HepG2 (cell line): ENCODE measurements around the gene DPM1. TPM values are rescaled to one million over a fixed set of nuclear protein-coding genes. Genes with fewer than 3 reads are reported as not detected.
A peak's percentile ranks its signal among the peaks of the same experiment; 100 is the strongest.

Experiments used
- AGO2 ChIP-seq: fragments of 200-400 bp; formaldehyde crosslinking; optimal IDR thresholded peaks from 2 replicates; pipeline ENCODE3; 2017; ENCODE audit warnings: mild to moderate bottlenecking, low read depth, low read length, moderate library complexity
- AKAP8 ChIP-seq: sonication (generic); formaldehyde crosslinking; IDR thresholded peaks from 2 replicates; pipeline ENCODE4 v1.5.1; 2020; ENCODE audit warnings: mild to moderate bottlenecking, missing genetic modification reagents
- ATF7 ChIP-seq, 2 experiments: fragments of 450-650 bp in 1 of 2; sonication (generic) in 1 of 2; formaldehyde crosslinking in 1 of 2; IDR thresholded peaks; 2 replicates each; pipeline versions ENCODE4 v1.4.0 to v1.6.1; 2016 to 2020; ENCODE audit warnings: antibody characterized with exemption in 1 of 2, mild to moderate bottlenecking in 1 of 2, missing genetic modification reagents in 1 of 2
- FOSL2 ChIP-seq: sonication (generic); formaldehyde crosslinking; IDR thresholded peaks from 2 replicates; pipeline ENCODE4 v1.4.0; 2020; ENCODE audit warnings: missing genetic modification reagents
- HHEX ChIP-seq: IDR thresholded peaks from 2 replicates; pipeline ENCODE4 v1.6.1; 2016; ENCODE audit warnings: control low read depth
- KLF15 ChIP-seq: sonication (generic); formaldehyde crosslinking; IDR thresholded peaks from 2 replicates; pipeline ENCODE4 v1.8.1; 2023; ENCODE audit warnings: borderline replicate concordance, mild to moderate bottlenecking, inconsistent platforms, missing genetic modification reagents, mixed read lengths
- MBD4 ChIP-seq: IDR thresholded peaks from 2 replicates; pipeline ENCODE4 v1.6.1; 2012; ENCODE audit warnings: low read length, inconsistent platforms, borderline replicate concordance
- MXD4 ChIP-seq: IDR thresholded peaks from 2 replicates; pipeline ENCODE4 v1.6.1; 2016; ENCODE audit warnings: mild to moderate bottlenecking, missing biosample characterization, missing genetic modification reagents
- RBM39 ChIP-seq: fragments of 200-400 bp; formaldehyde crosslinking; IDR thresholded peaks from one replicate; pipeline ENCODE4 v1.6.1; 2018; ENCODE audit warnings: antibody characterized with exemption, mild to moderate bottlenecking, low read depth, low read length; ENCODE audit not compliant: poor library complexity, severe bottlenecking
- ZKSCAN1 ChIP-seq: fragments of 150-350 bp; IDR thresholded peaks from 2 replicates; pipeline ENCODE4 v1.6.1; 2014; ENCODE audit warnings: low read length
- ZNF367 ChIP-seq: sonication (generic); formaldehyde crosslinking; IDR thresholded peaks from 2 replicates; pipeline ENCODE4 v1.4.0; 2020; ENCODE audit warnings: missing genetic modification reagents, borderline replicate concordance
- ZNF510 ChIP-seq: sonication (generic); formaldehyde crosslinking; IDR thresholded peaks from 2 replicates; pipeline ENCODE4 v1.4.0; 2020; ENCODE audit warnings: low read depth, mild to moderate bottlenecking, missing genetic modification reagents
- polyA plus RNA-seq, 8 experiments: library from polyadenylated mRNA; depleted of rRNA in 3 of 8; stranded (reverse) in 7 of 8; unstranded in 1 of 8; fragments of >200 nt; fragmentation: Illumina TruSeq in 4 of 8; extraction: Trizol in 4 of 8; gene quantifications; 2 replicates each; pipeline versions ENCODE4 v1.2.1 to v1.2.3, GENCODE V29; 2011 to 2016; ENCODE audit warnings: low read depth in 4 of 8, missing spikeins in 1 of 8, mixed read lengths in 1 of 8; ENCODE audit not compliant: insufficient read depth in 1 of 8
- total RNA-seq, 5 experiments: library from RNA; depleted of rRNA; stranded (reverse); fragments of >200 nt; fragmentation: Illumina TruSeq; extraction: Trizol; gene quantifications; 2 replicates each; pipeline ENCODE4 v1.2.3, GENCODE V29; 2016; ENCODE audit warnings: low read depth in 1 of 5
- TF ChIP-seq, protein P1 (sequence below): sonication (generic); formaldehyde crosslinking; conservative IDR thresholded peaks from 2 replicates; pipeline ENCODE4 v1.8.1; 2023; ENCODE audit warnings: missing genetic modification reagents
- TF ChIP-seq, protein P2 (sequence below): sonication (generic); formaldehyde crosslinking; IDR thresholded peaks from 2 replicates; pipeline ENCODE4 v1.9.0; 2021; ENCODE audit warnings: missing genetic modification reagents, borderline replicate concordance
- TF ChIP-seq, protein P3 (sequence below): sonication (generic); formaldehyde crosslinking; IDR thresholded peaks from 2 replicates; pipeline ENCODE4 v1.4.0; 2020; ENCODE audit warnings: missing genetic modification reagents, low read depth, mild to moderate bottlenecking, borderline replicate concordance
- TF ChIP-seq, protein P4 (sequence below): sonication (generic); formaldehyde crosslinking; IDR thresholded peaks from 2 replicates; pipeline ENCODE4 v1.9.0; 2021; ENCODE audit warnings: missing genetic modification reagents, mild to moderate bottlenecking, borderline replicate concordance
- TF ChIP-seq, protein P5 (sequence below): sonication (generic); formaldehyde crosslinking; conservative IDR thresholded peaks from 2 replicates; pipeline ENCODE4 v1.8.0; 2022; ENCODE audit warnings: low read depth, missing genetic modification reagents

Gene DPM1
- total and polyA plus RNA-seq, 2 of the 13 experiments (the other 11 are each of a cell fraction or from before 2014, with no cell fraction given) = 83.2 to 161 TPM

DNA sequence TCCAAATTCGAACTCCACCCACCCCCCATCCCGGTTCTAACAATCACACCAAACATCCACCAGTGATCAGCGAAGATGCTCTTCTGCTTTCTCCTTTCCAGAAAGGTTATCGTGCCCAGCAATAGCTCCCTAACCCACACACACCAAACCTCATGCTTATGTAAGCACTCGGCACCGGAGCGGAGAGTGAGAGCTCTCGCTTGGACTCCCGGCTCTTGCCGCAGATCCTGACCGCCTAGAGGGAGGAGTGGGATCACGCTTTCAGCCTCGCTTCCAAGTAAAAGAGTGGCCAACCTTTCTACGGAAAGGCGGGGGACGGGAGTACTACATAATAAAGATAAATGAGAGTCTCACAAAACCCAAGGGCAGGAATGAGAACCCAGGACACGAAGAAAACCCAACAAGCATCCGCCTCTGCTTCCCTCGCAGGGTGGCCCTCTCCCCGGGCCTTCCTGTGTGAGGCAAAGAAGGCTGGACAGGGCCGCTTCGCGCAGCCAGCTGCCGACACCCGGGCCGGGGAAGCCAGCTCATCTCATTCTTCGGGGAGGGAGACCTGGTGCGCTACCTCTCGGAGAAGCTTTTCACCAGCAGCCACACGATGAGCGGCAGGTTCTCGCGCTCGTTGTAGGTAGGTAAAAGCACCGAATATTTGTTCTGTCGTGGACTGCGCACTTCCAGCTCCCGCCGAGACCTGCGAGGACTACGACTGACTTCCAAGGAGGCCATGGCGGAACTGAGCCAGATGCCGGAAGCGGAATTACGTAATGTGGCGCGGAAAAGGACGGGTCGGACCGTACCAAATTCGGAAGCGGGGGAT lies at the start of gene DPM1 (continued):
- TF ChIP-seq, protein P1, sequence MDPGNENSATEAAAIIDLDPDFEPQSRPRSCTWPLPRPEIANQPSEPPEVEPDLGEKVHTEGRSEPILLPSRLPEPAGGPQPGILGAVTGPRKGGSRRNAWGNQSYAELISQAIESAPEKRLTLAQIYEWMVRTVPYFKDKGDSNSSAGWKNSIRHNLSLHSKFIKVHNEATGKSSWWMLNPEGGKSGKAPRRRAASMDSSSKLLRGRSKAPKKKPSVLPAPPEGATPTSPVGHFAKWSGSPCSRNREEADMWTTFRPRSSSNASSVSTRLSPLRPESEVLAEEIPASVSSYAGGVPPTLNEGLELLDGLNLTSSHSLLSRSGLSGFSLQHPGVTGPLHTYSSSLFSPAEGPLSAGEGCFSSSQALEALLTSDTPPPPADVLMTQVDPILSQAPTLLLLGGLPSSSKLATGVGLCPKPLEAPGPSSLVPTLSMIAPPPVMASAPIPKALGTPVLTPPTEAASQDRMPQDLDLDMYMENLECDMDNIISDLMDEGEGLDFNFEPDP (CRISPR knock-in tag) = no peak
- peak; percentile 92 for TF ChIP-seq RBM39
- no peak for TF ChIP-seq ZNF367 (CRISPR knock-in tag)
- TF ChIP-seq, protein P2, sequence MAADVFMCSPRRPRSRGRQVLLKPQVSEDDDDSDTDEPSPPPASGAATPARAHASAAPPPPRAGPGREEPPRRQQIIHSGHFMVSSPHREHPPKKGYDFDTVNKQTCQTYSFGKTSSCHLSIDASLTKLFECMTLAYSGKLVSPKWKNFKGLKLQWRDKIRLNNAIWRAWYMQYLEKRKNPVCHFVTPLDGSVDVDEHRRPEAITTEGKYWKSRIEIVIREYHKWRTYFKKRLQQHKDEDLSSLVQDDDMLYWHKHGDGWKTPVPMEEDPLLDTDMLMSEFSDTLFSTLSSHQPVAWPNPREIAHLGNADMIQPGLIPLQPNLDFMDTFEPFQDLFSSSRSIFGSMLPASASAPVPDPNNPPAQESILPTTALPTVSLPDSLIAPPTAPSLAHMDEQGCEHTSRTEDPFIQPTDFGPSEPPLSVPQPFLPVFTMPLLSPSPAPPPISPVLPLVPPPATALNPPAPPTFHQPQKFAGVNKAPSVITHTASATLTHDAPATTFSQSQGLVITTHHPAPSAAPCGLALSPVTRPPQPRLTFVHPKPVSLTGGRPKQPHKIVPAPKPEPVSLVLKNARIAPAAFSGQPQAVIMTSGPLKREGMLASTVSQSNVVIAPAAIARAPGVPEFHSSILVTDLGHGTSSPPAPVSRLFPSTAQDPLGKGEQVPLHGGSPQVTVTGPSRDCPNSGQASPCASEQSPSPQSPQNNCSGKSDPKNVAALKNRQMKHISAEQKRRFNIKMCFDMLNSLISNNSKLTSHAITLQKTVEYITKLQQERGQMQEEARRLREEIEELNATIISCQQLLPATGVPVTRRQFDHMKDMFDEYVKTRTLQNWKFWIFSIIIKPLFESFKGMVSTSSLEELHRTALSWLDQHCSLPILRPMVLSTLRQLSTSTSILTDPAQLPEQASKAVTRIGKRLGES (CRISPR knock-in tag) = no peak
- TF ChIP-seq ZNF510 = 0 out of 2 replicates have a peak, but pooled peaks have one; percentile 39
- peak; percentile 77 for TF ChIP-seq AGO2
- TF ChIP-seq FOSL2 (CRISPR knock-in tag) = peak; percentile 50
- TF ChIP-seq MBD4 = no peak
- no peak for TF ChIP-seq HHEX (CRISPR knock-in tag)
- TF ChIP-seq, protein P3, sequence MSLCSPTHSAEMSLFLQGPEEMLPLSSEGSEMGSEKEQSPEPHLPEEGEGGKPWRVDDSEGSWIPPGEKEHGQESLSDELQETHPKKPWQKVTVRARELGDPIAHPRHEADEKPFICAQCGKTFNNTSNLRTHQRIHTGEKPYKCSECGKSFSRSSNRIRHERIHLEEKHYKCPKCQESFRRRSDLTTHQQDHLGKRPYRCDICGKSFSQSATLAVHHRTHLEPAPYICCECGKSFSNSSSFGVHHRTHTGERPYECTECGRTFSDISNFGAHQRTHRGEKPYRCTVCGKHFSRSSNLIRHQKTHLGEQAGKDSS (CRISPR knock-in tag) = peak; percentile 31; the same call in 1 of the 2 replicates
- TF ChIP-seq AKAP8 (CRISPR knock-in tag) = no peak
- TF ChIP-seq, protein P4, sequence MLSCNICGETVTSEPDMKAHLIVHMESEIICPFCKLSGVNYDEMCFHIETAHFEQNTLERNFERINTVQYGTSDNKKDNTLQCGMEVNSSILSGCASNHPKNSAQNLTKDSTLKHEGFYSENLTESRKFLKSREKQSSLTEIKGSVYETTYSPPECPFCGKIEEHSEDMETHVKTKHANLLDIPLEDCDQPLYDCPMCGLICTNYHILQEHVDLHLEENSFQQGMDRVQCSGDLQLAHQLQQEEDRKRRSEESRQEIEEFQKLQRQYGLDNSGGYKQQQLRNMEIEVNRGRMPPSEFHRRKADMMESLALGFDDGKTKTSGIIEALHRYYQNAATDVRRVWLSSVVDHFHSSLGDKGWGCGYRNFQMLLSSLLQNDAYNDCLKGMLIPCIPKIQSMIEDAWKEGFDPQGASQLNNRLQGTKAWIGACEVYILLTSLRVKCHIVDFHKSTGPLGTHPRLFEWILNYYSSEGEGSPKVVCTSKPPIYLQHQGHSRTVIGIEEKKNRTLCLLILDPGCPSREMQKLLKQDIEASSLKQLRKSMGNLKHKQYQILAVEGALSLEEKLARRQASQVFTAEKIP = no peak
- TF ChIP-seq, protein P5, sequence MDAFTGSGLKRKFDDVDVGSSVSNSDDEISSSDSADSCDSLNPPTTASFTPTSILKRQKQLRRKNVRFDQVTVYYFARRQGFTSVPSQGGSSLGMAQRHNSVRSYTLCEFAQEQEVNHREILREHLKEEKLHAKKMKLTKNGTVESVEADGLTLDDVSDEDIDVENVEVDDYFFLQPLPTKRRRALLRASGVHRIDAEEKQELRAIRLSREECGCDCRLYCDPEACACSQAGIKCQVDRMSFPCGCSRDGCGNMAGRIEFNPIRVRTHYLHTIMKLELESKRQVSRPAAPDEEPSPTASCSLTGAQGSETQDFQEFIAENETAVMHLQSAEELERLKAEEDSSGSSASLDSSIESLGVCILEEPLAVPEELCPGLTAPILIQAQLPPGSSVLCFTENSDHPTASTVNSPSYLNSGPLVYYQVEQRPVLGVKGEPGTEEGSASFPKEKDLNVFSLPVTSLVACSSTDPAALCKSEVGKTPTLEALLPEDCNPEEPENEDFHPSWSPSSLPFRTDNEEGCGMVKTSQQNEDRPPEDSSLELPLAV (CRISPR knock-in tag) = no peak
- no peak; the same call in 1 of the 2 replicates for TF ChIP-seq KLF15 (CRISPR knock-in tag)
- peak; percentile 93; the same call in 1 of the 2 replicates for TF ChIP-seq ATF7 (IDR thresholded peaks at IDR 0.05)
- TF ChIP-seq ATF7 (CRISPR knock-in tag; IDR thresholded peaks at IDR 0.05) = no peak
- TF ChIP-seq ZKSCAN1 = 0 out of 2 replicates have a peak, but pooled peaks have one; percentile 11
- peak; percentile 64; the same call in 1 of the 2 replicates for TF ChIP-seq MXD4 (CRISPR knock-in tag)
